HG02623 (cell line): ENCODE data around the gene SMPD3.
A peak's percentile ranks its signal among the peaks of the same experiment; 100 is the strongest.

Source experiments
- ATAC-seq: cut with Tn5 transposase; IDR thresholded peaks from one replicate; pipeline ENCODE4 v1.9.1; 2021; ENCODE audit warnings: moderate library complexity; ENCODE audit not compliant: unreplicated experiment

The SMPD3 gene

GRCh38 chr16:68371706-68372380, 76.5 kb downstream of the SMPD3 start:
- no peak for ATAC-seq

GRCh38 chr16:68371276-68371651, 77.0 kb downstream of the SMPD3 start:
- no peak for ATAC-seq

GRCh38 chr16:68370581-68371275, 77.6 kb downstream of the SMPD3 start:
- ATAC-seq: no peak

- peak; percentile 52 for ATAC-seq
These were observed 78.4 kb downstream of the SMPD3 start for GRCh38 chr16:68369697-68370580.

GRCh38 chr16:68369168-68369567, 79.1 kb downstream of the SMPD3 start:
- no peak for ATAC-seq

GRCh38 chr16:68368301-68368888, 79.9 kb downstream of the SMPD3 start:
- ATAC-seq: peak; percentile 40

- no peak for ATAC-seq
These were observed 80.4 kb downstream of the SMPD3 start for GRCh38 chr16:68367891-68368290.

GRCh38 chr16:68367440-68367839, 80.9 kb downstream of the SMPD3 start:
- ATAC-seq: no peak

GRCh38 chr16:68367030-68367429, 81.3 kb downstream of the SMPD3 start:
- ATAC-seq: no peak

- no peak for ATAC-seq
These were observed 82.2 kb downstream of the SMPD3 start for GRCh38 chr16:68366062-68366461.

GRCh38 chr16:68365167-68365817, 83.0 kb downstream of the SMPD3 start:
- ATAC-seq: no peak

GRCh38 chr16:68364561-68364998, 83.7 kb downstream of the SMPD3 start:
- ATAC-seq: no peak

- ATAC-seq: no peak
These were observed 84.4 kb downstream of the SMPD3 start for GRCh38 chr16:68363658-68364521.

GRCh38 chr16:68362947-68363657, 85.2 kb downstream of the SMPD3 start:
- no peak for ATAC-seq

- no peak for ATAC-seq
These were observed 85.9 kb downstream of the SMPD3 start for GRCh38 chr16:68362262-68362913.

- no peak for ATAC-seq
These were observed 86.8 kb downstream of the SMPD3 start for GRCh38 chr16:68361485-68361884.

GRCh38 chr16:68360956-68361355, 87.4 kb downstream of the SMPD3 start:
- ATAC-seq: no peak

- no peak for ATAC-seq
These were observed 87.8 kb downstream of the SMPD3 start for GRCh38 chr16:68360547-68360946.
